Lower leg skin (tissue), 3 donors: Measurements from ENCODE around the gene STRIP2.

ENCODE experiments used
- POLR2A ChIP-seq, 2 donors: fragments of 450-650 bp; IDR thresholded peaks; one replicate each; pipeline ENCODE4 v1.6.1; 2016 to 2017; ENCODE audit warnings: antibody characterized with exemption in 2 of 2, mild to moderate bottlenecking in 1 of 2, moderate library complexity in 1 of 2
- TF ChIP-seq, protein P1 (sequence below), 3 donors: fragments of 450-650 bp; IDR thresholded peaks; one replicate each; pipeline ENCODE4 v1.5.1; 2016; ENCODE audit warnings: antibody characterized with exemption in 3 of 3, mild to moderate bottlenecking in 3 of 3, moderate library complexity in 2 of 3

DNA sequence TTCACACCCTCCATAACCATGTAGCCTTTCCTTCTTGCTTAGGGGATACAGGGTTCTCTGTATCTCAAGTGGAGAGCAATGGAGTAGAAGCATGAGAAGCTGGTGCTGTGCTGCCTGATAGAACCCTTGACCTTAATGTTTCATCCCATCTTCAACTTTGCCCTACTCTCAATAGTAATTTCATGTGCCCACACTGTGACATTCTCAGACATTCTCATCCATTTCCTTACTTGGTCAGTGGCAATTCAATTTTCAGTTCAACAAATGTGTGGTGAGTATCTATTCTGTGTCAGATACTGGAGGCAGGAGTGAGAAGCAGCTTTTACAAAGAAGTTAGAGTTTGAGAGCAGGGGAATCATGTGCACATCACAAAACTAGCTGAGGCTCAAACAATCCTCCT, 16.1 kb downstream of the STRIP2 start:
- TF ChIP-seq, protein P1, sequence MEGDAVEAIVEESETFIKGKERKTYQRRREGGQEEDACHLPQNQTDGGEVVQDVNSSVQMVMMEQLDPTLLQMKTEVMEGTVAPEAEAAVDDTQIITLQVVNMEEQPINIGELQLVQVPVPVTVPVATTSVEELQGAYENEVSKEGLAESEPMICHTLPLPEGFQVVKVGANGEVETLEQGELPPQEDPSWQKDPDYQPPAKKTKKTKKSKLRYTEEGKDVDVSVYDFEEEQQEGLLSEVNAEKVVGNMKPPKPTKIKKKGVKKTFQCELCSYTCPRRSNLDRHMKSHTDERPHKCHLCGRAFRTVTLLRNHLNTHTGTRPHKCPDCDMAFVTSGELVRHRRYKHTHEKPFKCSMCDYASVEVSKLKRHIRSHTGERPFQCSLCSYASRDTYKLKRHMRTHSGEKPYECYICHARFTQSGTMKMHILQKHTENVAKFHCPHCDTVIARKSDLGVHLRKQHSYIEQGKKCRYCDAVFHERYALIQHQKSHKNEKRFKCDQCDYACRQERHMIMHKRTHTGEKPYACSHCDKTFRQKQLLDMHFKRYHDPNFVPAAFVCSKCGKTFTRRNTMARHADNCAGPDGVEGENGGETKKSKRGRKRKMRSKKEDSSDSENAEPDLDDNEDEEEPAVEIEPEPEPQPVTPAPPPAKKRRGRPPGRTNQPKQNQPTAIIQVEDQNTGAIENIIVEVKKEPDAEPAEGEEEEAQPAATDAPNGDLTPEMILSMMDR (IDR thresholded peaks at IDR 0.05), result no peak
- no peak for TF ChIP-seq POLR2A (IDR thresholded peaks at IDR 0.05)
